ENCODE data around the gene DNA2. TPM values are rescaled to one million over a fixed set of nuclear protein-coding genes. Genes with fewer than 3 reads are reported as not detected.

Gene DNA2
- total RNA-seq, 1 donor from 2014 or later = 8.8 TPM

GRCh38 chr10:68364101-68364886 lies 107.5 kb downstream of the DNA2 start:
- no peak for DNase-seq (ENCODE audit: low read depth)

Other genes starting within 250 kb of the DNA2 start
- 0.05 TPM in 1 of 2 replicates, not detected in the other for gene ATOH7, start 239.9 kb downstream of the DNA2 start, total RNA-seq
- 10.1 and 63.4 TPM in 2 replicates for gene HNRNPH3, start 139.9 kb downstream of the DNA2 start, total RNA-seq
- 7.1 and 10.6 TPM in 2 replicates for gene PBLD, start 139.0 kb downstream of the DNA2 start, total RNA-seq
- gene RUFY2, start 64.7 kb downstream of the DNA2 start, total RNA-seq = 19.8 and 24.6 TPM in 2 replicates
- 33.3 and 37.5 TPM in 2 replicates for gene SLC25A16, start 55.5 kb upstream of the DNA2 start, total RNA-seq
- gene TET1, start 88.4 kb upstream of the DNA2 start, total RNA-seq = 0.35 and 3.1 TPM in 2 replicates
- gene CCAR1, start 249.3 kb upstream of the DNA2 start, total RNA-seq = 19.4 and 54.3 TPM in 2 replicates